Keratinocyte (primary cell): ENCODE results near the gene USP34. TPM values are rescaled to one million over a fixed set of nuclear protein-coding genes. Genes with fewer than 3 reads are reported as not detected.

Source experiments
- DNase-seq: peaks from one replicate; pipeline ENCODE4 v3.0.0-alpha.2; 2011; ENCODE audit warnings: low read depth, missing footprints, low spot score
- FAIRE-seq: peaks from 2 replicates; lab custom pipeline; 2011; peaks lifted over from hg19 to GRCh38; lab: Jason Lieb, UNC
- H2AFZ ChIP-seq: 2 replicates; pipeline ENCODE4 v1.6.0; 2012; ENCODE audit warnings: low read length, control low read depth, inconsistent platforms; ENCODE audit not compliant: control insufficient read depth
- H3K27ac ChIP-seq: 2 replicates; pipeline ENCODE4 v1.5.1; 2011; ENCODE audit warnings: low read length; ENCODE audit not compliant: control insufficient read depth, insufficient read depth
- H3K27me3 ChIP-seq: 3 replicates; pipeline ENCODE4 v1.6.0; 2011; ENCODE audit warnings: low read length; ENCODE audit not compliant: control insufficient read depth, insufficient read depth; ENCODE audit errors: extremely low read depth
- H3K36me3 ChIP-seq, 2 experiments: 2 replicates in 1 of 2; 3 replicates in 1 of 2; pipeline ENCODE4 v1.5.1; 2011; ENCODE audit warnings: low read length in 2 of 2, mild to moderate bottlenecking in 1 of 2; ENCODE audit not compliant: control insufficient read depth in 2 of 2, insufficient read depth in 2 of 2; ENCODE audit errors: extremely low read depth in 1 of 2
- H3K4me1 ChIP-seq: 3 replicates; pipeline ENCODE4 v1.5.1; 2011; ENCODE audit warnings: low read length; ENCODE audit not compliant: control insufficient read depth, insufficient read depth; ENCODE audit errors: extremely low read depth
- H3K4me2 ChIP-seq: 3 replicates; pipeline ENCODE4 v1.6.0; 2011; ENCODE audit warnings: low read depth, low read length; ENCODE audit not compliant: control insufficient read depth, insufficient read depth; ENCODE audit errors: extremely low read depth
- H3K4me3 ChIP-seq, 3 experiments: fragments of 200-600 bp in 1 of 3; sonication (generic) in 1 of 3; 2 replicates in 2 of 3; 3 replicates in 1 of 3; pipeline ENCODE4 v1.5.1; 2011 to 2016; ENCODE audit warnings: low read length in 3 of 3, mild to moderate bottlenecking in 3 of 3, control low read depth in 2 of 3, inconsistent platforms in 1 of 3, low read depth in 1 of 3, mixed read lengths in 1 of 3, mixed run types in 1 of 3, moderate library complexity in 1 of 3; ENCODE audit not compliant: control insufficient read depth in 2 of 3, insufficient read depth in 2 of 3; ENCODE audit errors: extremely low read depth in 1 of 3
- H3K79me2 ChIP-seq: 2 replicates; pipeline ENCODE4 v1.6.0; 2012; ENCODE audit warnings: low read length; ENCODE audit not compliant: control insufficient read depth, insufficient read depth
- H3K9ac ChIP-seq: 3 replicates; pipeline ENCODE4 v1.6.0; 2011; ENCODE audit warnings: low read length; ENCODE audit not compliant: control insufficient read depth, insufficient read depth; ENCODE audit errors: extremely low read depth
- H3K9me1 ChIP-seq: 3 replicates; pipeline ENCODE4 v1.6.0; 2011; ENCODE audit warnings: low read length; ENCODE audit not compliant: control insufficient read depth, insufficient read depth; ENCODE audit errors: extremely low read depth
- H3K9me3 ChIP-seq: 2 replicates; pipeline ENCODE4 v1.5.1; 2012; ENCODE audit warnings: low read depth, low read length; ENCODE audit not compliant: control insufficient read depth
- H4K20me1 ChIP-seq: 3 replicates; pipeline ENCODE4 v1.6.0; 2011; ENCODE audit warnings: low read length; ENCODE audit not compliant: control insufficient read depth, insufficient read depth; ENCODE audit errors: extremely low read depth
- EZH2 ChIP-seq: IDR thresholded peaks from one replicate; pipeline ENCODE4 v1.6.1; 2012; ENCODE audit warnings: inconsistent platforms, mild to moderate bottlenecking, low read length, moderate library complexity
- dilution Hi-C: fragments of 300-500 bp; cut with MboI; formaldehyde crosslinking; loops from one replicate; pipeline ENCODE4 v1.7.0; 2020; ENCODE audit warnings: low sequenced_read_pairs; ENCODE audit not compliant: extremely low pct_ligation_motif_present
- polyA plus RNA-seq, 5 experiments: library from polyadenylated mRNA; depleted of rRNA in 3 of 5; stranded (reverse) in 3 of 5; stranded (forward) in 1 of 5; unstranded in 1 of 5; fragments of >200 nt; gene quantifications; 1 replicate in 1 of 5; 2 replicates in 3 of 5; 3 replicates in 1 of 5; pipeline versions ENCODE4 v1.2.1 to v1.2.3, GENCODE V29; 2011 to 2012; ENCODE audit warnings: missing spikeins in 2 of 5, low read depth in 1 of 5, low replicate concordance in 1 of 5
- TF ChIP-seq, protein P1 (sequence below), 3 experiments: IDR thresholded peaks in 1 of 3; conservative IDR thresholded peaks in 1 of 3; optimal IDR thresholded peaks in 1 of 3; 2 replicates in 2 of 3; 3 replicates in 1 of 3; pipeline versions ENCODE3 to v1.5.1; 2011; ENCODE audit warnings: low read length in 3 of 3, mild to moderate bottlenecking in 3 of 3, moderate library complexity in 2 of 3, control low read depth in 1 of 3, inconsistent platforms in 1 of 3; ENCODE audit not compliant: insufficient read depth in 2 of 3; ENCODE audit errors: extremely low read depth in 1 of 3

USP34 gene
- polyA plus RNA-seq, 1 donor (not counting 4 experiments of a cell fraction or from before 2014, with no cell fraction given), result 54.7 TPM

DNA sequence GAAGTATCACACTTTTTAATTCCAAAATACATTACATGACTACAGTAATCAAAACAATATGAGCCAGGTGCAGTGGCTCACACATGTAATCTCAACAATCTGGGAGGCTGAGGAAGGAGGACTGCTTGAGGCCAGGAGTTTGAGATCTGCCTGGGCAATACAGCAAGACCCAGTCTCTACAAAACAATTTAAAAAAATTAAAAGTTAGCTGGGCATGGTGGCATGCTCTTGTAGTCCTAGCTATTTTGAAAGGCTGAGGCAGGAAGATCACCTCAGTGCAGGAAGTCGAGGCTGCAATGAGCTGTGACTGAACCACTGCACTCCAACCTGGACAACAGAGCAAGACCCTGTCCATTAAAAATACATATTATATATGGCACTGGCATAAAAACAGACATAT, 109.8 kb downstream of the USP34 start:
- H3K27ac ChIP-seq, result no peak overlapping the region
- no peak for FAIRE-seq
- H3K9me3 ChIP-seq, result no peaks in the 10 kb centered on the region
- no peaks in the 10 kb centered on the region for H4K20me1 ChIP-seq
- no peak overlapping the region for H3K9ac ChIP-seq
- H3K4me1 ChIP-seq, result peaks cover 4% of the 10 kb centered on the region
- H3K79me2 ChIP-seq, result peaks cover 28% of the 10 kb centered on the region
- dilution Hi-C loops, result no loop called here
- H3K4me3 ChIP-seq, result no peak overlapping the region
- no peak overlapping the region for H3K4me2 ChIP-seq
- DNase-seq, result no peak
- H3K36me3 ChIP-seq, result peaks cover 2 to 10% of the 10 kb centered on the region in 2 experiments
- H2AFZ ChIP-seq, result no peak overlapping the region
- TF ChIP-seq EZH2, result no peak
- TF ChIP-seq, protein P1, sequence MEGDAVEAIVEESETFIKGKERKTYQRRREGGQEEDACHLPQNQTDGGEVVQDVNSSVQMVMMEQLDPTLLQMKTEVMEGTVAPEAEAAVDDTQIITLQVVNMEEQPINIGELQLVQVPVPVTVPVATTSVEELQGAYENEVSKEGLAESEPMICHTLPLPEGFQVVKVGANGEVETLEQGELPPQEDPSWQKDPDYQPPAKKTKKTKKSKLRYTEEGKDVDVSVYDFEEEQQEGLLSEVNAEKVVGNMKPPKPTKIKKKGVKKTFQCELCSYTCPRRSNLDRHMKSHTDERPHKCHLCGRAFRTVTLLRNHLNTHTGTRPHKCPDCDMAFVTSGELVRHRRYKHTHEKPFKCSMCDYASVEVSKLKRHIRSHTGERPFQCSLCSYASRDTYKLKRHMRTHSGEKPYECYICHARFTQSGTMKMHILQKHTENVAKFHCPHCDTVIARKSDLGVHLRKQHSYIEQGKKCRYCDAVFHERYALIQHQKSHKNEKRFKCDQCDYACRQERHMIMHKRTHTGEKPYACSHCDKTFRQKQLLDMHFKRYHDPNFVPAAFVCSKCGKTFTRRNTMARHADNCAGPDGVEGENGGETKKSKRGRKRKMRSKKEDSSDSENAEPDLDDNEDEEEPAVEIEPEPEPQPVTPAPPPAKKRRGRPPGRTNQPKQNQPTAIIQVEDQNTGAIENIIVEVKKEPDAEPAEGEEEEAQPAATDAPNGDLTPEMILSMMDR (optimal IDR thresholded peaks at IDR 0.05 in 1 of 3, IDR thresholded peaks at IDR 0.05 in 1 of 3, conservative IDR thresholded peaks at IDR 0.05 in 1 of 3; ENCODE audit: extremely low read depth in 1 of 3, insufficient read depth in 2 of 3, low read length in 3 of 3), result no peak
- no peaks in the 10 kb centered on the region for H3K27me3 ChIP-seq
- no peaks in the 10 kb centered on the region for H3K9me1 ChIP-seq

DNA sequence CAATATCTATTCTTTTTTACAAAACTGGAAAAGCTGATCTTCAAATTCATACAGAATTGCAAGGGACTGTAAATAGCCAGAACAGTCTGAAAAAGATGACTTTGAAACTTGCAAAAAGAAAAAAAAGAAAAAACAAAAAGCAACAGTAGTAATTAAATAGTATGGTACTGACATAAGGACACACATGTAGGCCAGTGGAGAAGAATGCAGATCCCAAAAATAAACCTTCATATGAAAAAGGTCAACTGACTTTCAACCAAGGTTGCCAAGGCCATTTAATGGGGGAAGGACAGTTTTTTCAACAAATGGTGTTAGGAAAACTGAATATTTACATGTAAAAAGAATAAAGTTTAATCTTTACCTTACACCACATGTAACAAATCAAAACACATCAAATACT, 111.8 kb downstream of the USP34 start:
- FAIRE-seq (no peak), DNase-seq (no peak)
- H3K4me3 ChIP-seq, result no peak overlapping the region
- H4K20me1 ChIP-seq, result no peaks in the 10 kb centered on the region
- H3K27ac ChIP-seq, result no peak overlapping the region
- no peak overlapping the region for H3K9ac ChIP-seq
- H3K79me2 ChIP-seq, result peaks cover 36% of the 10 kb centered on the region
- TF ChIP-seq, protein P1 (optimal IDR thresholded peaks at IDR 0.05 in 1 of 3, IDR thresholded peaks at IDR 0.05 in 1 of 3, conservative IDR thresholded peaks at IDR 0.05 in 1 of 3; ENCODE audit: extremely low read depth in 1 of 3, insufficient read depth in 2 of 3, low read length in 3 of 3), result no peak
- no peak for TF ChIP-seq EZH2
- no peaks in the 10 kb centered on the region for H3K9me1 ChIP-seq
- H3K36me3 ChIP-seq, result peaks cover 2 to 14% of the 10 kb centered on the region in 2 experiments
- dilution Hi-C loops, result no loop called here
- peaks cover 4% of the 10 kb centered on the region for H3K4me1 ChIP-seq
- H3K4me2 ChIP-seq, result no peak overlapping the region
- H3K27me3 ChIP-seq, result no peaks in the 10 kb centered on the region
- H3K9me3 ChIP-seq, result no peaks in the 10 kb centered on the region
- no peak overlapping the region for H2AFZ ChIP-seq
